ENCODE results near the gene ERFL.
"Not testable (repeated sequence)": the region's sequence is repeated elsewhere in the genome, so short reads cannot be mapped to it uniquely, and the experiment has no call there.

The ERFL gene

GRCh38 chr19:41880329-41880708 lies 47.9 kb downstream of the ERFL start:
- Histone ChIP-seq H3K4me3 (ENCODE audit: low read depth in 1 of 2, low read length in 1 of 2) (no peak overlapping the region), H3K36me3 (peaks cover 5% of the 10 kb centered on the region), H3K4me1 (ENCODE audit: control insufficient read depth in 1 of 2, insufficient read depth in 1 of 2, low read depth in 1 of 2, low read length in 1 of 2) (peaks cover 80 to 83% of the 10 kb centered on the region in 2 experiments), H3K27ac (peak overlapping the region; percentile 97), H3K9me3 (no peaks in the 10 kb centered on the region), H3K27me3 (no peaks in the 10 kb centered on the region)
- TF ChIP-seq, protein P1, sequence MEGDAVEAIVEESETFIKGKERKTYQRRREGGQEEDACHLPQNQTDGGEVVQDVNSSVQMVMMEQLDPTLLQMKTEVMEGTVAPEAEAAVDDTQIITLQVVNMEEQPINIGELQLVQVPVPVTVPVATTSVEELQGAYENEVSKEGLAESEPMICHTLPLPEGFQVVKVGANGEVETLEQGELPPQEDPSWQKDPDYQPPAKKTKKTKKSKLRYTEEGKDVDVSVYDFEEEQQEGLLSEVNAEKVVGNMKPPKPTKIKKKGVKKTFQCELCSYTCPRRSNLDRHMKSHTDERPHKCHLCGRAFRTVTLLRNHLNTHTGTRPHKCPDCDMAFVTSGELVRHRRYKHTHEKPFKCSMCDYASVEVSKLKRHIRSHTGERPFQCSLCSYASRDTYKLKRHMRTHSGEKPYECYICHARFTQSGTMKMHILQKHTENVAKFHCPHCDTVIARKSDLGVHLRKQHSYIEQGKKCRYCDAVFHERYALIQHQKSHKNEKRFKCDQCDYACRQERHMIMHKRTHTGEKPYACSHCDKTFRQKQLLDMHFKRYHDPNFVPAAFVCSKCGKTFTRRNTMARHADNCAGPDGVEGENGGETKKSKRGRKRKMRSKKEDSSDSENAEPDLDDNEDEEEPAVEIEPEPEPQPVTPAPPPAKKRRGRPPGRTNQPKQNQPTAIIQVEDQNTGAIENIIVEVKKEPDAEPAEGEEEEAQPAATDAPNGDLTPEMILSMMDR (IDR thresholded peaks at IDR 0.05), result no peak

DNA sequence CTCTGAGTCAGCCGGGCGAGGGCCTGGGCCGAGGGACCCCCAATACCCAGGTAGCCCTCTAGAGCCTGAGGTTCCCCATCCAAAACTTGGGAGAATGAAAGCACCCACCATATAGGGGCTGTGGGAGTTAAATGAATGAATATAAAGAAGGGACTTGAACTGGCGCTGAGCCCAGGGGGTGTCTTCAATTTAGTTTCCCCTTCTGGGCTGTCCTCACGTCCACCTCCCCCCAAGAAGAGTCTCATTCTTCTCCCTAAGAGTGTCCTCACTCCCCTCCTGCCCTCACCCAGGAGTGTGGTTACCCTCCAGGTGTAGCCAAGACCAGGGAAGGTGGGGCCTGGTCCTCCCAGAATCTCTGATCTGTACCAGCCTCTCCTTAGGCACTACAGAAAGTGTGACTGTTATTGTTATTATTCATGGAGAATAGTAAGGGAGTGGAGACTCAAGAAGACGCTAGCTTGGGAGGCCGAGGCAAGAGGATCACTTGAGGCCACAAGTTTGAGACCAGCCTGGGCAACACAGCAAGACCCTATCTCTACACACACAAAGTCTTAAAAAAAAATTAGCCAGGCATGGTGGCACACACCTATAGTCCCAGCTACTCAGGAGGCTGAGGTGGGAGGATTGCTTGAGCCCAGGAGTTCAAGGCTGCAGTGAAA lies 48.5 kb downstream of the ERFL start:
- peaks cover 75 to 78% of the 10 kb centered on the region in 2 experiments for H3K4me1 ChIP-seq (ENCODE audit: control insufficient read depth in 1 of 2, insufficient read depth in 1 of 2, low read depth in 1 of 2, low read length in 1 of 2)

GRCh38 chr19:41879080-41879479 lies 49.2 kb downstream of the ERFL start:
- TF ChIP-seq, protein P1 (IDR thresholded peaks at IDR 0.05), result no peak
- Histone ChIP-seq H3K36me3 (no peaks in the 10 kb centered on the region), H3K4me3 (ENCODE audit: low read depth in 1 of 2, low read length in 1 of 2) (no peak overlapping the region), H3K27ac (peak overlapping the region; percentile 97), H3K9me3 (no peaks in the 10 kb centered on the region), H3K27me3 (no peaks in the 10 kb centered on the region), H3K4me1 (ENCODE audit: control insufficient read depth in 1 of 2, insufficient read depth in 1 of 2, low read depth in 1 of 2, low read length in 1 of 2) (peaks cover 70 to 76% of the 10 kb centered on the region in 2 experiments)

More for the DNA sequence above, 48.5 kb downstream of the ERFL start:
- TF ChIP-seq, protein P1 (IDR thresholded peaks at IDR 0.05), result no peak
- no peaks in the 10 kb centered on the region for H3K27me3 ChIP-seq
- H3K36me3 ChIP-seq, result peaks cover under 1% of the 10 kb centered on the region
- H3K9me3 ChIP-seq, result no peaks in the 10 kb centered on the region
- no peak overlapping the region for H3K4me3 ChIP-seq (ENCODE audit: low read depth in 1 of 2, low read length in 1 of 2)
- H3K27ac ChIP-seq, result peak overlapping the region; percentile 97

DNA sequence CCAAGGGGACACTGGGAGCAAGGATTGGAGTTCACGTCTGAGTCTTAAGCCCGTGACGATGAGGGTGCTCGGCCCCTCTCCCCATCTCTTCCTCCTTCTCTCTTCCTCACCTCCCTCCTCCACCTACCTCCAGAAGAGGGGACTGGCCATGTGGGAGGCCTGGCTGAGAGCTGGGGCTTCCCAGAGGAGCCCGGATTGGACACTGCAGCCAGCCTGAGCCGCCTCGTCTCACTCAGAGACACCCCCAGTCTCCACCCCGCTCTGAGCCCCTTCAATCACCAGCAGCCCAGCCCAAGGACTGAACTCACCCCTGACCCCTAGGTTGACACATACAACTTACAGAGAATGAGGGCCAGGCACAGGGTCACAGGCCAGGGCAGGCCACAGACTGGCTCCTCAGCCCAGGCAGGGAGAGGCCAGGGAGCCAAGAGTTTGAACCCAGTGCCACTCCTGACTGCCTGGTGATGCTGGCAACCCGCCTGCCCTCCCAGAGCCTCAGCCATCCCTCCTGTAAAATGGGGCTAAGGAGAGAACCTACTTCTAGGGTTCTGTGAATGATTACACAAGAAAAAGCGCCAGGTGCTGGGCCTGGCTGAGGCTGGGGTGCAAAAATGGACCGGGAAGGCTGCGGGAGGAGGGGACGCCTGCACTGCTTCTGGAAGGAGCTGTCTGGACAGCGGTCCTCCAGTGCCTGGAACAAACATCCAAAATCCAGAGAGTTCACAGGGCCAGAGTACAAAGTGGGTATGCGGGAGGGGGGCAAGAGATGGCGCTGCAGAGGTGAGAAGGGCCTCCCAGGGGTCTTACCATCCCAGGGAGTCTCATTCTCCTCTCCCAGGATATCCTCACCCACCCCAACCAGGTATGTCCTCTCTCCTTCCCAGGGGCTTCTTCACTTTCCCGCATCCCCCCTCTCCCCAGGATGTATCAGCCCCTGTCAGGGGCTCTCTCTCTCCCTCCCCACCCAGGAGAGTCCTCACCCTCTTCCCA lies 50.0 kb downstream of the ERFL start:
- Histone ChIP-seq H3K27ac (peak overlapping the region; percentile 89), H3K4me1 (ENCODE audit: control insufficient read depth in 1 of 2, insufficient read depth in 1 of 2, low read depth in 1 of 2, low read length in 1 of 2) (peaks cover 77 to 78% of the 10 kb centered on the region in 2 experiments), H3K4me3 (ENCODE audit: low read depth in 1 of 2, low read length in 1 of 2) (peak overlapping the region; percentile 37 to 49), H3K27me3 (no peaks in the 10 kb centered on the region), H3K9me3 (no peaks in the 10 kb centered on the region), H3K36me3 (no peaks in the 10 kb centered on the region)
- TF ChIP-seq, protein P1 (IDR thresholded peaks at IDR 0.05), result no peak

GRCh38 chr19:41876847-41877832 lies 51.1 kb downstream of the ERFL start, which contains the start of gene CD79A:
CD79A (plus strand) TSS chr19:41877279; CDS start chr19:41877305, 26 bp downstream.
- Histone ChIP-seq H3K27ac (peak within 1 kb of the TSS; percentile 89), H3K9me3 (no peaks in the 10 kb centered on the region), H3K4me1 (ENCODE audit: control insufficient read depth in 1 of 2, insufficient read depth in 1 of 2, low read depth in 1 of 2, low read length in 1 of 2) (peaks cover 82 to 83% of the 10 kb centered on the region in 2 experiments), H3K4me3 (ENCODE audit: low read depth in 1 of 2, low read length in 1 of 2) (peak within 1 kb of the TSS; percentile 37 to 49), H3K36me3 (no peaks in the 10 kb centered on the region), H3K27me3 (no peaks in the 10 kb centered on the region)
- TF ChIP-seq, protein P1 (IDR thresholded peaks at IDR 0.05), result peak; percentile 22

- H3K27ac ChIP-seq, result peak overlapping the region; percentile 25
- H3K27me3 ChIP-seq; H3K9me3 ChIP-seq; H3K4me3 ChIP-seq (ENCODE audit: low read depth in 1 of 2, low read length in 1 of 2); H3K36me3 ChIP-seq: not testable (repeated sequence)
- peaks cover 82 to 84% of the 10 kb centered on the region in 2 experiments for H3K4me1 ChIP-seq (ENCODE audit: control insufficient read depth in 1 of 2, insufficient read depth in 1 of 2, low read depth in 1 of 2, low read length in 1 of 2)
Observed at GRCh38 chr19:41875973-41876372, 52.3 kb downstream of the ERFL start.

Measured in neutrophil (primary cell).